ENCODE data around the gene NEK6.

Gene NEK6

GRCh38 chr9:124213396-124213795, 44.4 kb upstream of the NEK6 start:
- no peak overlapping the region for H3K4me3 ChIP-seq (ENCODE audit: control insufficient read depth, low read depth, low read length)
- TF ChIP-seq CTCF (conservative IDR thresholded peaks at IDR 0.05; ENCODE audit: control insufficient read depth, insufficient read depth, low read depth, low read length), result no peak
- no peak for DNase-seq (ENCODE audit: low read depth)

- no peak for DNase-seq (ENCODE audit: low read depth)
- no peak for TF ChIP-seq CTCF (conservative IDR thresholded peaks at IDR 0.05; ENCODE audit: control insufficient read depth, insufficient read depth, low read depth, low read length)
- no peak overlapping the region for H3K4me3 ChIP-seq (ENCODE audit: control insufficient read depth, low read depth, low read length)
Observed at GRCh38 chr9:124214116-124214515, 43.6 kb upstream of the NEK6 start.

- no peak for TF ChIP-seq CTCF (conservative IDR thresholded peaks at IDR 0.05; ENCODE audit: control insufficient read depth, insufficient read depth, low read depth, low read length)
- no peak for DNase-seq (ENCODE audit: low read depth)
Observed at GRCh38 chr9:124214596-124215367, 43.0 kb upstream of the NEK6 start.

GRCh38 chr9:124215368-124215910, 42.3 kb upstream of the NEK6 start:
- H3K4me3 ChIP-seq (ENCODE audit: control insufficient read depth, low read depth, low read length), result no peak overlapping the region
- TF ChIP-seq CTCF (conservative IDR thresholded peaks at IDR 0.05; ENCODE audit: control insufficient read depth, insufficient read depth, low read depth, low read length), result no peak
- no peak for DNase-seq (ENCODE audit: low read depth)

More at GRCh38 chr9:124214596-124215367, 43.0 kb upstream of the NEK6 start:
- no peak overlapping the region for H3K4me3 ChIP-seq (ENCODE audit: control insufficient read depth, low read depth, low read length)

- no peak overlapping the region for H3K4me3 ChIP-seq (ENCODE audit: control insufficient read depth, low read depth, low read length)
- DNase-seq (ENCODE audit: low read depth), result no peak
- no peak for TF ChIP-seq CTCF (conservative IDR thresholded peaks at IDR 0.05; ENCODE audit: control insufficient read depth, insufficient read depth, low read depth, low read length)
Observed at GRCh38 chr9:124215956-124216355, 41.8 kb upstream of the NEK6 start.

GRCh38 chr9:124216474-124217176, 41.1 kb upstream of the NEK6 start:
- H3K4me3 ChIP-seq (ENCODE audit: control insufficient read depth, low read depth, low read length), result no peak overlapping the region
- DNase-seq (ENCODE audit: low read depth), result no peak
- no peak for TF ChIP-seq CTCF (conservative IDR thresholded peaks at IDR 0.05; ENCODE audit: control insufficient read depth, insufficient read depth, low read depth, low read length)
